LNCaP clone FGC (cell line): ENCODE measurements around the gene ATP10B.

Experiments
- DNase-seq: peaks from one replicate; pipeline ENCODE4 v3.0.0-alpha.2; 2011; ENCODE audit warnings: low read depth
- H3K4me3 ChIP-seq: 2 replicates; pipeline ENCODE4 v1.5.1; 2011; ENCODE audit warnings: mild to moderate bottlenecking, low read depth, low read length, control low read depth
- CTCF ChIP-seq: IDR thresholded peaks from 2 replicates; pipeline ENCODE4 v1.5.1; 2012; ENCODE audit warnings: mild to moderate bottlenecking; ENCODE audit not compliant: control insufficient read depth, insufficient read depth; ENCODE audit errors: extremely low read depth

Gene ATP10B

DNA sequence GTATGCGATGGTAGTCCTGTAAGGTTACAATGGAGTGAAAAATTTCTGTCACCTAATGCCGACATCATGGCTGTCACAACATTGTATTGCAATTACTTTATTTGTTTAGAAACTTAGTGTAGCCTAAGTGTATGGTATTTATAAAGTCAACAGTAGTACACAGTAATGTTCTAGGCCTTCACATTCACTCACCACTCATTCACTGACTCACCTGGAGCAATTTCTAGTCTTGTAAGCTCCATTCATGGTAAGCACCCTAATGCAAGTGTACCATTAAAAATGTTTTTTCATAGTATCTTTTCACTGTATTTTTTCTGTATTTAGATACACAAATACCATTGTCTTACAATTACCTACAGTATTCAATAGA lies 58.5 kb downstream of the ATP10B start:
- DNase-seq, result no peak
- H3K4me3 ChIP-seq, result no peak overlapping the region
- TF ChIP-seq CTCF, result no peak

- no peak overlapping the region for H3K4me3 ChIP-seq
- TF ChIP-seq CTCF, result no peak
- no peak for DNase-seq
Observed at GRCh38 chr5:160792732-160793529, 59.1 kb downstream of the ATP10B start.

DNA sequence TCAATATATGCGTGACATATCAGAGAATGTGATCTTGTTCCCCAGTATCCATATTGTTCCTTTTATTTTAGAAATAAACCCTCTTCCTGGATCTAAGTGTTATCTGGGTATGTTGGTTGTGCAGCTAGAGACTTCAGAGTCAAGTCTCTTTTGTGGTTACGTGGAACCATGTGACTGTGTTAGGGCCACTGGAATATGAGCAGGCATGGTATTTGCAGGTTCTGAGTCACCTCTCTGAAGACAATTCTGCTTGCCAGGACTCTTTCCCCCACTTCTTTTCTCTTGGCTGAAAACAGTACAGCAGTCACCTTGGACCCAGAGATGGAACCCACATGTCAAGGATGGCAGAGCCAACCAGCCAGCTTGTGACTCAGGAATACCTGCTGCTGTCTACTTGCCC lies 59.7 kb downstream of the ATP10B start:
- no peak for DNase-seq
- no peak for TF ChIP-seq CTCF
- H3K4me3 ChIP-seq, result no peak overlapping the region

- H3K4me3 ChIP-seq, result no peak overlapping the region
- TF ChIP-seq CTCF, result no peak
- no peak for DNase-seq
Observed at GRCh38 chr5:160789219-160789859, 62.7 kb downstream of the ATP10B start.

GRCh38 chr5:160788102-160788660 lies 63.8 kb downstream of the ATP10B start:
- H3K4me3 ChIP-seq, result no peak overlapping the region

GRCh38 chr5:160787240-160787639 lies 64.8 kb downstream of the ATP10B start:
- DNase-seq, result no peak
- no peak overlapping the region for H3K4me3 ChIP-seq
- TF ChIP-seq CTCF, result peak; percentile 76

More at GRCh38 chr5:160788102-160788660, 63.8 kb downstream of the ATP10B start:
- no peak for DNase-seq
- no peak for TF ChIP-seq CTCF
